Activated naive CD4-positive, alpha-beta T cell treated with anti-CD3 and anti-CD28 coated beads for 36 hours (primary cell): ENCODE measurements around the gene ITGA1. TPM values are rescaled to one million over a fixed set of nuclear protein-coding genes. Genes with fewer than 3 reads are reported as not detected.

Source experiments
- CTCF ChIA-PET: fragments of 350-600 bp; sonication (Branson Sonifier 250); formaldehyde crosslinking; loops from one replicate; lab custom pipeline; 2021; ENCODE audit warnings: antibody characterized with exemption; lab: Charles Lee
- DNase-seq: peaks from one replicate; pipeline ENCODE4 v3.0.0-alpha.2; 2020
- H3K27ac Mint-ChIP-seq: one replicate; pipeline ENCODE4 v1.8.0; 2021; ENCODE audit warnings: mild to moderate bottlenecking, mixed read lengths
- H3K27me3 Mint-ChIP-seq: one replicate; pipeline ENCODE4 v1.8.0; 2021; ENCODE audit warnings: low read depth, mixed read lengths
- H3K36me3 Mint-ChIP-seq: one replicate; pipeline ENCODE4 v1.8.0; 2021; ENCODE audit warnings: low read depth, mixed read lengths
- H3K4me1 Mint-ChIP-seq: one replicate; pipeline ENCODE4 v1.8.0; 2021; ENCODE audit warnings: low read depth, mixed read lengths
- H3K4me3 Mint-ChIP-seq: one replicate; pipeline ENCODE4 v1.8.0; 2021; ENCODE audit warnings: mild to moderate bottlenecking, moderate library complexity, mixed read lengths
- H3K9me3 Mint-ChIP-seq: one replicate; pipeline ENCODE4 v1.8.0; 2021; ENCODE audit warnings: mixed read lengths
- intact Hi-C: fragments of 100-400 bp; cut with micrococcal nuclease; formaldehyde crosslinking; loops from one replicate; pipeline ENCODE4 v1.15.1; 2023
- total RNA-seq, 2 experiments: library from RNA; stranded (reverse); gene quantifications; one replicate each; pipeline ENCODE4 v1.2.3, GENCODE V29; 2021

The ITGA1 gene
- total RNA-seq, 2 experiments from 2014 or later: 0.69 to 1.2 TPM

GRCh38 chr5:52880541-52880940, 92.8 kb downstream of the ITGA1 start:
- Mint-ChIP-seq H3K9me3 (no peaks in the 10 kb centered on the region), H3K4me3 (no peak overlapping the region), H3K27me3 (no peaks in the 10 kb centered on the region), H3K36me3 (no peaks in the 10 kb centered on the region), H3K4me1 (no peaks in the 10 kb centered on the region), H3K27ac (no peak overlapping the region)
- CTCF ChIA-PET: no interaction called here
- DNase-seq: no peak
- intact Hi-C loops: no loop called here

- CTCF ChIA-PET: no interaction called here
- intact Hi-C loops: no loop called here
- no peaks in the 10 kb centered on the region for H3K9me3 Mint-ChIP-seq
- no peaks in the 10 kb centered on the region for H3K4me1 Mint-ChIP-seq
- DNase-seq: no peak
- no peaks in the 10 kb centered on the region for H3K27me3 Mint-ChIP-seq
- no peak overlapping the region for H3K27ac Mint-ChIP-seq
- no peak overlapping the region for H3K4me3 Mint-ChIP-seq
- no peaks in the 10 kb centered on the region for H3K36me3 Mint-ChIP-seq
These were observed 93.8 kb downstream of the ITGA1 start for GRCh38 chr5:52881468-52881867.

GRCh38 chr5:52883110-52883509, 95.4 kb downstream of the ITGA1 start:
- H3K27me3 Mint-ChIP-seq: no peaks in the 10 kb centered on the region
- CTCF ChIA-PET: no interaction called here
- no peak overlapping the region for H3K27ac Mint-ChIP-seq
- no peaks in the 10 kb centered on the region for H3K4me1 Mint-ChIP-seq
- no peaks in the 10 kb centered on the region for H3K36me3 Mint-ChIP-seq
- H3K9me3 Mint-ChIP-seq: no peaks in the 10 kb centered on the region
- no peak overlapping the region for H3K4me3 Mint-ChIP-seq
- DNase-seq: no peak
- intact Hi-C loops: no loop called here

- Mint-ChIP-seq H3K9me3 (no peaks in the 10 kb centered on the region), H3K36me3 (no peaks in the 10 kb centered on the region), H3K27ac (no peak overlapping the region), H3K27me3 (no peaks in the 10 kb centered on the region), H3K4me1 (no peaks in the 10 kb centered on the region), H3K4me3 (no peak overlapping the region)
- DNase-seq: no peak
- intact Hi-C loops: no loop called here
- CTCF ChIA-PET: no interaction called here
These were observed 96.7 kb downstream of the ITGA1 start for GRCh38 chr5:52884453-52884852.

GRCh38 chr5:52885614-52886013, 97.9 kb downstream of the ITGA1 start:
- no peak for DNase-seq
- no peaks in the 10 kb centered on the region for H3K9me3 Mint-ChIP-seq
- intact Hi-C loops: no loop called here
- H3K27ac Mint-ChIP-seq: no peak overlapping the region
- no peaks in the 10 kb centered on the region for H3K27me3 Mint-ChIP-seq
- H3K36me3 Mint-ChIP-seq: no peaks in the 10 kb centered on the region
- H3K4me3 Mint-ChIP-seq: no peak overlapping the region
- CTCF ChIA-PET: no interaction called here
- H3K4me1 Mint-ChIP-seq: no peaks in the 10 kb centered on the region

- no peak for DNase-seq
- CTCF ChIA-PET: no interaction called here
- no peaks in the 10 kb centered on the region for H3K36me3 Mint-ChIP-seq
- intact Hi-C loops: no loop called here
- H3K9me3 Mint-ChIP-seq: no peaks in the 10 kb centered on the region
- no peak overlapping the region for H3K27ac Mint-ChIP-seq
- no peaks in the 10 kb centered on the region for H3K4me1 Mint-ChIP-seq
- no peak overlapping the region for H3K4me3 Mint-ChIP-seq
- no peaks in the 10 kb centered on the region for H3K27me3 Mint-ChIP-seq
These were observed 98.5 kb downstream of the ITGA1 start for GRCh38 chr5:52886206-52886605.

GRCh38 chr5:52887066-52887465, 99.3 kb downstream of the ITGA1 start:
- H3K36me3 Mint-ChIP-seq: no peaks in the 10 kb centered on the region
- no peaks in the 10 kb centered on the region for H3K27me3 Mint-ChIP-seq
- no peak for DNase-seq
- CTCF ChIA-PET: no interaction called here
- no peak overlapping the region for H3K27ac Mint-ChIP-seq
- H3K9me3 Mint-ChIP-seq: no peaks in the 10 kb centered on the region
- no peaks in the 10 kb centered on the region for H3K4me1 Mint-ChIP-seq
- intact Hi-C loops: no loop called here
- no peak overlapping the region for H3K4me3 Mint-ChIP-seq

- Mint-ChIP-seq H3K9me3 (no peaks in the 10 kb centered on the region), H3K36me3 (no peaks in the 10 kb centered on the region), H3K27me3 (no peaks in the 10 kb centered on the region), H3K4me3 (no peak overlapping the region), H3K4me1 (no peaks in the 10 kb centered on the region), H3K27ac (no peak overlapping the region)
- CTCF ChIA-PET: no interaction called here
- DNase-seq: no peak
- intact Hi-C loops: no loop called here
These were observed 100.6 kb downstream of the ITGA1 start for GRCh38 chr5:52888363-52888762.

- Mint-ChIP-seq H3K4me1 (peaks cover 7% of the 10 kb centered on the region), H3K36me3 (no peaks in the 10 kb centered on the region), H3K27ac (no peak overlapping the region), H3K9me3 (no peaks in the 10 kb centered on the region), H3K27me3 (no peaks in the 10 kb centered on the region), H3K4me3 (no peak overlapping the region)
- intact Hi-C loops: no loop called here
- CTCF ChIA-PET: no interaction called here
- DNase-seq: no peak
These were observed 104.6 kb downstream of the ITGA1 start for GRCh38 chr5:52892242-52892878.

GRCh38 chr5:52893105-52893504, 105.4 kb downstream of the ITGA1 start:
- DNase-seq: no peak
- CTCF ChIA-PET: interaction anchor here (0.7 kb wide), 1 partner anchor 31 kb away, joined by 4 read pairs; no protein-coding TSS in a partner anchor
- Mint-ChIP-seq H3K4me1 (peaks cover 7% of the 10 kb centered on the region), H3K9me3 (no peaks in the 10 kb centered on the region), H3K27me3 (no peaks in the 10 kb centered on the region), H3K4me3 (no peak overlapping the region), H3K27ac (no peak overlapping the region), H3K36me3 (no peaks in the 10 kb centered on the region)
- intact Hi-C loops: no loop called here

GRCh38 chr5:52893863-52894262, 106.1 kb downstream of the ITGA1 start:
- peaks cover 7% of the 10 kb centered on the region for H3K4me1 Mint-ChIP-seq
- no peaks in the 10 kb centered on the region for H3K9me3 Mint-ChIP-seq
- intact Hi-C loops: no loop called here
- CTCF ChIA-PET: interaction anchor here (0.7 kb wide), 1 partner anchor 30 kb away, joined by 4 read pairs; no protein-coding TSS in a partner anchor
- no peak overlapping the region for H3K4me3 Mint-ChIP-seq
- H3K27me3 Mint-ChIP-seq: no peaks in the 10 kb centered on the region
- H3K27ac Mint-ChIP-seq: no peak overlapping the region
- no peak for DNase-seq
- H3K36me3 Mint-ChIP-seq: no peaks in the 10 kb centered on the region

- DNase-seq: no peak
- Mint-ChIP-seq H3K4me1 (peaks cover 7% of the 10 kb centered on the region), H3K9me3 (no peaks in the 10 kb centered on the region), H3K36me3 (no peaks in the 10 kb centered on the region), H3K27ac (no peak overlapping the region), H3K27me3 (no peaks in the 10 kb centered on the region), H3K4me3 (no peak overlapping the region)
- intact Hi-C loops: no loop called here
- CTCF ChIA-PET: no interaction called here
These were observed 106.7 kb downstream of the ITGA1 start for GRCh38 chr5:52894451-52894850.

- no peaks in the 10 kb centered on the region for H3K27me3 Mint-ChIP-seq
- CTCF ChIA-PET: no interaction called here
- H3K27ac Mint-ChIP-seq: no peak overlapping the region
- H3K36me3 Mint-ChIP-seq: no peaks in the 10 kb centered on the region
- H3K9me3 Mint-ChIP-seq: no peaks in the 10 kb centered on the region
- no peak overlapping the region for H3K4me3 Mint-ChIP-seq
- intact Hi-C loops: no loop called here
- peaks cover 7% of the 10 kb centered on the region for H3K4me1 Mint-ChIP-seq
- no peak for DNase-seq
These were observed 107.4 kb downstream of the ITGA1 start for GRCh38 chr5:52895075-52895474.
